HEK293 (cell line): ENCODE data around the gene PILRA.

ENCODE experiments used
- AEBP2 ChIP-seq: fragments of 450-650 bp; formaldehyde crosslinking; IDR thresholded peaks from 2 replicates; pipeline ENCODE4 v1.5.1; 2016; ENCODE audit warnings: missing biosample characterization, missing genetic modification characterization, borderline replicate concordance
- BCL11A ChIP-seq: fragments of 450-650 bp; formaldehyde crosslinking; IDR thresholded peaks from 2 replicates; pipeline ENCODE4 v1.5.1; 2016; ENCODE audit warnings: low read depth, missing biosample characterization, missing genetic modification characterization
- GFI1B ChIP-seq: fragments of 450-650 bp; formaldehyde crosslinking; IDR thresholded peaks from 2 replicates; pipeline ENCODE4 v1.5.1; 2016; ENCODE audit warnings: missing biosample characterization, missing genetic modification characterization
- GLI4 ChIP-seq: fragments of 450-650 bp; formaldehyde crosslinking; IDR thresholded peaks from 2 replicates; pipeline ENCODE4 v1.5.1; 2016; ENCODE audit warnings: missing biosample characterization, missing genetic modification characterization
- MYNN ChIP-seq: fragments of 450-650 bp; formaldehyde crosslinking; IDR thresholded peaks from 2 replicates; pipeline ENCODE4 v1.5.1; 2016; ENCODE audit warnings: missing biosample characterization, missing genetic modification characterization, borderline replicate concordance
- PRDM2 ChIP-seq: fragments of 450-650 bp; formaldehyde crosslinking; IDR thresholded peaks from 2 replicates; pipeline ENCODE4 v1.5.1; 2016; ENCODE audit warnings: missing biosample characterization, missing genetic modification characterization, borderline replicate concordance
- ZBTB8A ChIP-seq: fragments of 450-650 bp; formaldehyde crosslinking; IDR thresholded peaks from 2 replicates; pipeline ENCODE4 v1.5.1; 2016; ENCODE audit warnings: missing biosample characterization, missing genetic modification characterization
- ZFHX2 ChIP-seq: fragments of 450-650 bp; formaldehyde crosslinking; conservative IDR thresholded peaks from 2 replicates; pipeline ENCODE4 v1.5.1; 2016; ENCODE audit warnings: missing biosample characterization, missing genetic modification characterization
- ZNF184 ChIP-seq: fragments of 450-650 bp; IDR thresholded peaks from 2 replicates; pipeline ENCODE4 v1.5.1; 2018; ENCODE audit warnings: missing biosample characterization, mild to moderate bottlenecking, missing genetic modification characterization
- ZNF221 ChIP-seq: fragments of 450-650 bp; formaldehyde crosslinking; IDR thresholded peaks from 2 replicates; pipeline ENCODE4 v1.5.1; 2017; ENCODE audit warnings: missing biosample characterization, missing genetic modification characterization, borderline replicate concordance
- ZNF335 ChIP-seq: fragments of 450-650 bp; formaldehyde crosslinking; conservative IDR thresholded peaks from 2 replicates; pipeline ENCODE4 v1.5.1; 2016; ENCODE audit warnings: missing biosample characterization, missing genetic modification characterization
- ZNF354C ChIP-seq: fragments of 450-650 bp; formaldehyde crosslinking; IDR thresholded peaks from 2 replicates; pipeline ENCODE4 v1.5.1; 2016; ENCODE audit warnings: missing biosample characterization, missing genetic modification characterization, low read depth, borderline replicate concordance
- ZNF518A ChIP-seq: fragments of 450-650 bp; formaldehyde crosslinking; conservative IDR thresholded peaks from 2 replicates; pipeline ENCODE4 v1.5.1; 2016; ENCODE audit warnings: low read depth, missing biosample characterization, missing genetic modification characterization
- ZNF529 ChIP-seq: fragments of 450-650 bp; formaldehyde crosslinking; IDR thresholded peaks from 2 replicates; pipeline ENCODE4 v1.5.1; 2017; ENCODE audit warnings: missing genetic modification characterization, missing biosample characterization; ENCODE audit not compliant: insufficient replicate concordance
- ZNF530 ChIP-seq: fragments of 450-650 bp; formaldehyde crosslinking; IDR thresholded peaks from 2 replicates; pipeline ENCODE4 v1.5.1; 2016; ENCODE audit warnings: low read depth, missing biosample characterization, missing genetic modification characterization
- ZNF549 ChIP-seq: fragments of 450-650 bp; IDR thresholded peaks from 2 replicates; pipeline ENCODE4 v1.5.1; 2018; ENCODE audit warnings: missing biosample characterization, missing genetic modification characterization, mild to moderate bottlenecking, inconsistent platforms, moderate library complexity
- ZNF555 ChIP-seq: fragments of 450-650 bp; formaldehyde crosslinking; conservative IDR thresholded peaks from 2 replicates; pipeline ENCODE4 v1.5.1; 2017; ENCODE audit warnings: missing biosample characterization, mild to moderate bottlenecking, missing genetic modification characterization, inconsistent platforms
- ZNF660 ChIP-seq: fragments of 450-650 bp; IDR thresholded peaks from 2 replicates; pipeline ENCODE4 v1.5.1; 2018; ENCODE audit warnings: missing biosample characterization, mild to moderate bottlenecking, missing genetic modification characterization
- ZNF837 ChIP-seq: fragments of 450-650 bp; formaldehyde crosslinking; IDR thresholded peaks from 2 replicates; pipeline ENCODE4 v1.5.1; 2016; ENCODE audit warnings: missing biosample characterization, missing genetic modification characterization
- ZSCAN18 ChIP-seq: fragments of 450-650 bp; formaldehyde crosslinking; IDR thresholded peaks from 2 replicates; pipeline ENCODE4 v1.5.1; 2016; ENCODE audit warnings: missing biosample characterization, missing genetic modification characterization
- TF ChIP-seq, protein P1 (sequence below): fragments of 450-650 bp; formaldehyde crosslinking; IDR thresholded peaks from 2 replicates; pipeline ENCODE4 v1.5.1; 2016; ENCODE audit warnings: missing biosample characterization, missing genetic modification characterization

Gene PILRA

GRCh38 chr7:100428199-100428966 is 55.1 kb downstream of the PILRA start, which contains the start of gene ZCWPW1 (continued):
- TF ChIP-seq PRDM2 (tag by site-specific recombination) (no peak), BCL11A (no peak), ZNF555 (tag by site-specific recombination) (no peak), ZNF335 (tag by site-specific recombination) (peak; percentile 100), ZNF184 (tag by site-specific recombination) (no peak), GLI4 (peak; percentile 94; the same call in 1 of the 2 replicates), ZSCAN18 (tag by site-specific recombination) (peak; percentile 8; the same call in 1 of the 2 replicates), AEBP2 (tag by site-specific recombination) (no peak; the same call in 1 of the 2 replicates), MYNN (no peak), ZNF530 (tag by site-specific recombination) (no peak), ZNF354C (tag by site-specific recombination) (no peak), GFI1B (tag by site-specific recombination) (peak; percentile 68), ZNF518A (tag by site-specific recombination) (peak; percentile 28), ZNF221 (tag by site-specific recombination) (no peak), ZNF660 (tag by site-specific recombination) (no peak; the same call in 1 of the 2 replicates), ZBTB8A (peak; percentile 98), ZFHX2 (tag by site-specific recombination) (peak; percentile 100), ZNF529 (tag by site-specific recombination) (no peak), ZNF837 (tag by site-specific recombination) (no peak), ZNF549 (tag by site-specific recombination) (no peak)
- TF ChIP-seq, protein P1, sequence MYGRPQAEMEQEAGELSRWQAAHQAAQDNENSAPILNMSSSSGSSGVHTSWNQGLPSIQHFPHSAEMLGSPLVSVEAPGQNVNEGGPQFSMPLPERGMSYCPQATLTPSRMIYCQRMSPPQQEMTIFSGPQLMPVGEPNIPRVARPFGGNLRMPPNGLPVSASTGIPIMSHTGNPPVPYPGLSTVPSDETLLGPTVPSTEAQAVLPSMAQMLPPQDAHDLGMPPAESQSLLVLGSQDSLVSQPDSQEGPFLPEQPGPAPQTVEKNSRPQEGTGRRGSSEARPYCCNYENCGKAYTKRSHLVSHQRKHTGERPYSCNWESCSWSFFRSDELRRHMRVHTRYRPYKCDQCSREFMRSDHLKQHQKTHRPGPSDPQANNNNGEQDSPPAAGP (tag by site-specific recombination), result peak; percentile 79
